ENCODE data around the gene AK4.

AK4 gene

DNA sequence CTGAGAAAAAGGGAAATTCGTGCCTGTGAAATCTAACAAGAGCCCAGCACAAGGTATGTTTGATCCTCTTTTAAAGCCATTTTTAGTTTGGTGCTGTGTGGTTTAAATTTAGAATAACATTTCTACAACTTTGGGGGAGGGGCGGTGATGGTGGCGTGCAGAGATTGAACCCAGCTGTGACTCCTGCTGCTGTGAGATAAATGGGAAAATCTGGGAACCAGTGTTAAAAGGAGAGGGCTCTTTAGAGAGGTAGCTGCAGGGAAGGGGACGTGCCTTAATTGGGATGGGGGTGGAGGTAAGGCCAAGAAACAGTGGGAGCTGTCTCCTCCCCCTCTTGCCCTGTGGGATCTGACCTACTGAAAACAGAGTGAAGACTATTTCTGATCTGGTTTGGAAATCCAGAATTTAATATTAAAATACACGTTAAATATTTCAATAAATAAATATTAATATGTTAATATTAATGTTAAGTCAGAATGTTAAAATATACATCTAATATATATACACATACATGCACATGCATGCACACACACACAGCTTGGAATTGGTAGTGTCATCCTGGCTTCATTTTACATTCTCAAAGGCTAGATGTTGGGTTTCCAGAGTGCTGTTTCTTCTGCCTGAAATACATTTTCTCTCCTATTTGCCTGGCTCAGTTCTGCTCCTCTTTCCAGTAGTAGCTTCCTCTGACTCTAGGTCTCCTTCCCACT is 131.2 kb downstream of the AK4 start:
- DNase-seq: no peak
